ENCODE measurements around the gene PLD6. TPM values are rescaled to one million over a fixed set of nuclear protein-coding genes. Genes with fewer than 3 reads are reported as not detected.

PLD6 gene
- total and polyA plus RNA-seq, 10 donors = 1.4 to 5.6 (median 3.5) TPM

GRCh38 chr17:17241656-17242055, 35.5 kb upstream of the PLD6 start:
- Histone ChIP-seq H3K4me1 (peaks cover 0 to 13% (median 8%) of the 10 kb centered on the region in 6 donors), H3K27ac (no peak overlapping the region), H3K4me3 (no peak overlapping the region), H3K36me3 (peaks cover 0 to 17% (median 15%) of the 10 kb centered on the region in 6 donors), H3K27me3 (replicated peaks in 1 of 7) (no peaks in the 10 kb centered on the region), H3K9me3 (no peaks in the 10 kb centered on the region)
- WGBS, 5 donors = 82 to 90% (median 86%) methylated on average over 10 of the region's 10 CpGs
- intact Hi-C loops (cut with DNase I; ENCODE audit: low total_unique reads) = no loop called here
- no peak for DNase-seq
- no peak for TF ChIP-seq POLR2A (IDR thresholded peaks at IDR 0.05)
- TF ChIP-seq CTCF (IDR thresholded peaks at IDR 0.05 in 8 of 11, conservative IDR thresholded peaks at IDR 0.05 in 3 of 11) = no peak
- TF ChIP-seq POLR2AphosphoS5 (IDR thresholded peaks at IDR 0.05) = no peak

GRCh38 chr17:17239832-17240231, 33.7 kb upstream of the PLD6 start:
- Histone ChIP-seq H3K27me3 (replicated peaks in 1 of 7) (no peaks in the 10 kb centered on the region), H3K9me3 (no peaks in the 10 kb centered on the region), H3K27ac (no peak overlapping the region), H3K36me3 (no peaks in the 10 kb centered on the region), H3K4me3 (no peak overlapping the region), H3K4me1 (peaks cover 12 to 31% (median 23%) of the 10 kb centered on the region in 6 donors)
- DNase-seq = no peak
- TF ChIP-seq CTCF (IDR thresholded peaks at IDR 0.05 in 8 of 11, conservative IDR thresholded peaks at IDR 0.05 in 3 of 11) (no peak), POLR2AphosphoS5 (IDR thresholded peaks at IDR 0.05) (no peak), POLR2A (IDR thresholded peaks at IDR 0.05) (no peak)
- 68 to 75% (median 74%) methylated on average over 1 of the region's 1 CpG for WGBS, 5 donors
- intact Hi-C loops (cut with DNase I; ENCODE audit: low total_unique reads) = loop anchor here (10.0 kb wide), 1 partner anchor 65 kb away; no protein-coding TSS in a partner anchor

GRCh38 chr17:17237026-17237799, 31.1 kb upstream of the PLD6 start, which contains the start of gene FLCN:
Gene FLCN (minus strand): TSS chr17:17237168. CDS start chr17:17228137, 9,031 bp downstream.
- H3K4me1 ChIP-seq = peaks cover 19 to 56% (median 37%) of the 10 kb centered on the region in 6 donors
- peak within 1 kb of the TSS; percentile 77 to 100 (median 97) for H3K4me3 ChIP-seq
- intact Hi-C loops (cut with DNase I; ENCODE audit: low total_unique reads) = loop anchor here (10.0 kb wide), 1 partner anchor 62 kb away; no protein-coding TSS in a partner anchor
- WGBS, 5 donors = 0 to 1% (median 0%) methylated on average over 35 to 53 of the region's 53 CpGs
- peak in 2 of 11 experiments; percentile 6 to 16 for TF ChIP-seq CTCF (IDR thresholded peaks at IDR 0.05 in 8 of 11, conservative IDR thresholded peaks at IDR 0.05 in 3 of 11)
- TF ChIP-seq POLR2AphosphoS5 (IDR thresholded peaks at IDR 0.05) = peak; percentile 89 to 95 (median 91)
- peak in 2 of 3 donors; percentile 38 to 74 for TF ChIP-seq POLR2A (IDR thresholded peaks at IDR 0.05)
- H3K27ac ChIP-seq = peak within 1 kb of the TSS; percentile 91 to 100 (median 96)
- H3K36me3 ChIP-seq = peaks cover 0 to 11% (median 7%) of the 10 kb centered on the region in 6 donors
- no peaks in the 10 kb centered on the region for H3K9me3 ChIP-seq
- peak; percentile 98 for DNase-seq
- H3K27me3 ChIP-seq (replicated peaks in 1 of 7) = no peaks in the 10 kb centered on the region

Measured in spleen (tissue), 11 donors.